GM19324 (cell line): ENCODE measurements around the gene MGAT4A.
"Not testable (repeated sequence)": the region's sequence is repeated elsewhere in the genome, so short reads cannot be mapped to it uniquely, and the experiment has no call there.

ENCODE experiments used
- ATAC-seq: cut with Tn5 transposase; IDR thresholded peaks from one replicate; pipeline ENCODE4 v1.9.1; 2021; ENCODE audit warnings: mild to moderate bottlenecking, moderate library complexity; ENCODE audit not compliant: unreplicated experiment, low FRiP score

The MGAT4A gene

DNA sequence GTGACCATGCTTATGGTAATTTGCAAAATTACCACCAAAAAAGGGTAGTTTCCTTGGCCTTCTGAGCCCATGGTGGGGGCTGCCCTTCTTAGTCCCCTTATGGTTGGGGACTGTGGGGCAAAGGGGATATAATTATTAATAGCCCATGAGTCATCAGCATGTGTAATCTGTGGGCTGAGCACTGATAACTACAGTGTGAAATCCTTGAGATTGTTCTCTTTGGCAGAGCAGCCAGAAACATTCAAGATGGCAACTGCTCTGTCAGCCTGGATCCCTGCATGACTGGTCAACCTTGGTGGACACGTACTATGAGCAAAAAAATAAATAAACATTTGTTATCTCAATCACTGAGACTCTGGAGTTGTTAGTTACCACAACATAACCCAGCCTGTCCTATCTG, 61.3 kb downstream of the MGAT4A start:
- ATAC-seq, result no peak

DNA sequence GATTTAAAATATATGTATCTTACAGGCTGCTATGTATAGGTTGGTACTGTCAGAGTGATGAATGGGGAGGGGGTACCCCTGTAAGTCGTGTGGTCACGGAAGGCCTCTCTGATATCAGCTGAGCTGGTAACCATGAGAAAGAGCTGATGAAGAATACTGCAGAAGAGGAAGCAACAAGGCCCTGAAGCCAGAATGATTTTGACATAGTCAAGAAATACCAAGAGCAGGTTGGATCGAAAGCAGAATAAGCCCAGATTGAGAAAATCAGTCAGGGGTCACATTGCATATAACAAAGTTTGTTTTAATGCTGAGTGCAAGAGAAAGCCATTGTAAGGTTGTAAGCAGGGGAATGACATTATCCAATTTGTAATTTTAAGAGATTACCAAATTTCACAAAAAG, 65.3 kb downstream of the MGAT4A start:
- ATAC-seq, result no peak

DNA sequence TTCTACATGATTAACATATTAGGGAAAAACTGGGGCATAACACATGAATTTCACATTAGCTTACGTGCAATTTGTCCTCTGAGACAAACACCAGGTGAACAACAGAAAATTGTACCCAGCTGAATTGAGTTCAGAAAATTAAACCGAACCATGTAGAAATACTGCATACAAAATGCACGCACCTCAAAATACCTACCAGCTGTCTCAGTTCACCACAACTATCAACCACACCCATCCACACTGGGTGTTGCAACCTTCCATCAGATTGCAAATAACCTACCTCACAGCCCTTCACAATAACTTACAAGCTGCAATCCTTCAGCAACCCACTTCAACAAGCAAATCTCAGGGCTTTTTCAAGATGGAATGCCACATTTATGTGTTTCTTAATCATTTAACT, 66.6 kb downstream of the MGAT4A start:
- ATAC-seq, result no peak

DNA sequence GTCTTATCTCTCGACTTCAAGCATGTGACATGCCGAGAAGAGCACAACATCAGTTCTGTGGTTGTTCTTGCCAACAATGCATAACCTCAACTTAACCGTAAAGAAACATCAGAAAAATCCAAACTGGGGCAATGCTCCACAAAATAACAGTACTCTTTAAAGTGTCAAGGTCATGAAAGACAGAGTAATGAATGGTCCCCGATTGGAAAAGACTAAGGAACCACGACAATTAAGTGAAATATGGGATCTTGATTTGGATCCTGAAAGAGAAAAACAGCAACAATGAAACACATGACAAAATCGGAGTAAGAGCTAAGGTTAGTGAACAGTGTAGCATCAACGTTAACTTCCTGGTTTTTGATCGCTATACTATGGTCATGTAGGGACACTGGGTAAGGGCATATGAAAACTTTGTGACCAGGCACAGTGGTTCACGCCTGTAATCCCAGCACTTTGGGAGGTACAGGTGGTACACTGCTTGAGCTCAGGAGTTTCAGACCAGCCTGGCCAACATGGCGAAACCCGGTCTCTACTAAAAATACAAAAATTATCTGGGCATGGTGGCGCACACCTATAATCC, 67.3 kb downstream of the MGAT4A start:
- no peak for ATAC-seq

DNA sequence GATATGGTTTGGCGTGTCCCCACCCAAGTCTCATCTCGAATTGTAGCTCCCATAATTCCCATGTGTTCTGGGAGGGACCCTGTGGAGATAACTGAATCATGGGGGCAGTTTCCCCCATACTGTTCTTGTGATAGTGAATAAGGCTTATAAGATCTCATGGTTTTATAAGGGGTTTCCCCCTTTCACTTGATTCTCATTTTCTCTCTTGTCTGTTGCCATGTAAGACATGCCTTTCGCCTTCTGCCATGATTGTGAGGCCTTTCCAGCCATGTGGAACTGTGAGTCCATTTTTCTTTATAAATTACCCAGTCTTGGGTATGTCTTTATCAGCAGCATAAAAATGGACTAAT, 71.5 kb downstream of the MGAT4A start:
- ATAC-seq, result not testable (repeated sequence)

DNA sequence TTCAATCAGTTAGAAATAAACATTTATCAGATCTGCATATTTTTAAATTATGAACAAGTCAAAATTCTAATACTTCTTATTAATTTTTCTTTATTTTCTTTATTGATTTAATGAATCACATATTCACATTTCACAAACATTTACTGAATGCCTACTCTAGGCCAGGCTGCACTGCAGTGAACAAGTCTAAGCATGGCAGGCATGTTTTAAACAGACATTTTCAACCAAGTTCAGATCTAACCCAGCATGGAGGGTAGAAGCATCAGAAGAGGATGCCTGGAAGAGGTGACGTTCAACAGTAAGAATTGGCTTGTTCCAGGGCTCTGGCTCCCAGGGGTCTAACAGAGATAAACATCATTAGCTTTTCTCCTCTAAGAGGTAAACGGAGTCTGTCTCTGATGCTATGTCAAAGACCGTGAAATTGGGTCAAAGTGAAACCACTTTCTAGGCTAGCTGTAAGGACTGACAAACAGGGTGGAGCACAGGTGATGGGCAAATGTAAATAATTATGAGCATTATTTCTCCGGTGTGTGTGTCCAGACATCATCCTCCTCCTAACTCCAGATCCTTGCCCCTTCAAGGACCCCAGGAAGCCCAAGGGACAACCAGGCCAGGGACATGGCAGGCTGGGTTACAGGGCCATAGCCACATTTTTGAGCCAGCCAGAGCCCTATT, 72.0 kb downstream of the MGAT4A start:
- ATAC-seq, result no peak

DNA sequence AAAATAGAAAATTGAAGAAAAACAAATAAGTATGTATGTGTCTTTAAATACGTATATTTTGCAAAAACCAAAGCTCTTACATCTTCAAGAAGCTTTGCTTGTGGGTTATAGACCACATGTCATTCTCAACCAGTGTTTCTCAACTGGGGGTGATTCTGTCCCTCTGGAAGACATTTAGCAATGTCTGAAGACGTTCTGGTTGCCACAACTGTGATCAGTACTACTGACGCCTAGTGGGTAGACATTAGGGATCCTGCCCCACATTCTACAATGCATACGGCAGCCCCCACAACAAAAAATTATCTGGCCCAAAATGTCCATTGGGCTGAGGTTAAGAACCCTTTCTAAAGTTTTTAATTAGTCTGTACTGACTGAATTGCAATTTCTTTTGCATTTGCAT, 74.1 kb downstream of the MGAT4A start:
- ATAC-seq, result no peak

DNA sequence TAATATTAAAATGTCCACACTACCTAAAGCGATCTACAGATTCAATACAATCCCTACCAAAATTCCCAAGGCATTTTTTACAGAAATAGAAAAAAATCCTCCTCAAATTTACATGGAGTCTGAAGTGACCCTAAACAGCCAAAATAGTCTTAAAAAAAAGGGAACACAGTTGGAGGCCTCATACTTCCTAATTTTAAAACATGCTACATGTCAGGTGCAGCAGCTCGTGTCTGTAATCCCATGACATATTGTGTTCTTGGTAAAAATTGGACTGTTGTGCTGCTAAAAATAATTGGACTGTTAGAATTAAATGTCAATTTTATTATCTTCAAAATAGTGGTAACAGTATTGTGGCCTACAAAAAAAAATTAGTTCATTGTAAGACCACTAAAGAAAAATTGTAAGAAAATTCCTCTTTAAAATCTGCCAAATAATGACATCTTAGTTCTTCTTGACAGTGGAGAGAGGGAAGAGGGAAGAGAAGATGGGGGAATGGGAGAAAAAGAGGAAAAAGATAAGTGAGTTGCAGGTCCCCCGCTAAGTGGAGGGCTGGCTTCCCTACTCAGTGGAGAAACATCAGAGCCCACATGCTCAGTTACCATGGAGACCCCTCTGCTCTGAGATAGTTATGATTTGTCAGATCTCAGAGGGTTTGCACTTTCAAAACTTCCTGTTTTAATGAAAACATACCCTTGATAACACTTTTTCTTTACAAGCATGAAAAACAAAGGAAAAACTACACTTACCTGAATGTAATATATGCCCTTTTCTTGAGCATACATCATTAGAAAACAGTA, 76.0 kb downstream of the MGAT4A start:
- no peak for ATAC-seq

DNA sequence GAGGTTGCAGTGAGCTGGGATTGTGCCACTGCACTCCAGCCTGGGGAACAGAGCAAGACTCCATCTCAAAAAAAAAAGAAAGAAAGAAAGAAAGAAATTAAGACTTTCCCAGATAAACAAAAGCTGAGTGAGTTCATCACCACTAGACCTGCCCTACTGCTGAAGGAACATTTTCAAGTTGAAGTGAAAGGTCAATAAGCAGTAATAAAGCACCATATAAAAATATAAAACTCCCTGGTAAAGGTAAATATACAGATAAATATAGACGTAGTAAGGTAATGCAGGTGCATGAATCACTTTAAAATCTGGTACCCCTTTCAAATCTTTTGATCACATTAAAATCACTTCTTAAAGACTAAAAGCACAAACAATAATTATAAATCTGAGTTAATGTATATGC, 79.9 kb downstream of the MGAT4A start:
- ATAC-seq, result no peak

DNA sequence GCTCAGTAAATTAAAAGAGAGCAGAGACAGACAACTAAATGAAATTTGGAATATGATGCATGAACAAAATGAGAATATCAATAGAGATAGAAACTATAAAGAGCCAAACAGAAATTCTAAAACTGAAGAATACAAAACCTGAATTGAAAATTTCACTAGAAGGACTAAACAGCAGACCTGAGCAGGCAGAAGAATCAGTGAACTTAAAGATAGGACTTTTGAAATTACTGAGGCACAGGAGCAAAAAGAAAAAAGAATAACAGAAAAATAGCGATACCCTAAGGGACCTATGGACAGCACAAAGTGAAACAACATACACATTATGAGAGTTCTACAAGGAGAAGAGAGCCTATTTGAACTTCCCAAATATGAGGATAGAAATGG, 80.9 kb downstream of the MGAT4A start:
- no peak for ATAC-seq

DNA sequence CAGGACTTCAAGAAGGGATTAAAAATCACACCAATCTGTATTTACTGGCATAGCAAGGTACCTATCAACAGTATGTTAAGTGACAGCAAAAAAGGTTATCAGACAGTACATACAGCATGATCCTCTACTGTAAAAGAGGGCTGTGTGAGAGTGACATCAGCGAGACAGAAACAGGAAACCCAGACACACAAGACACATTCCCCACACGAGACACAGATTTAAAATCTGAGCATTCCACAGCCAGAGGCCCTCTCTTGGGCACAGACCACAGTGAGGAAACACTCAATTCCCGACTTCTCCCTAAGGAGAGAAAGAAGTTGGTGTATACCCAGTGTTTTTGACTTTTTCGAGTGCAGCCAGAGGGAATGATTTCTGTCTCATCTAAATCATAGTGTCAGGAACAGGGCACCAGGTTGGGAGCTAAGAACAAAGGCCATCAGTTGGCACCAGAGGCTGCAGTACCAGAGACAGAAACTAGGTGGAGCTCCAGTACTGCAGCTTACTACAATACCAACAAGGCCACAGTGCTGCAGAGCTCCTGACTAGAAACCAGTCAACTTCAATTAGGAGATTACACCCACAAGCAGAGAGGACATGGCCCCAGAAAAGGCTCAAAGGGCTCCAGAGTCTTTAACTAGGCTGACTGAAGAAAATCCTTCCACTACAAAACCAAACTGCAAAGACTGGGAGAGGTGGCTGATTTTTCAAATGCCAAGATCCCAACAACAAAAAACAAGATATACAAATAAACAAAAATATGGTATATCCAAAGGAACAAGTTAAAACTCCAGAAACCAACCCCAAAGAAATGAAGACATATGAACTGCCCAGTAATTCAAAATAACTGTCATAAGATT, 81.6 kb downstream of the MGAT4A start:
- peak; percentile 77 for ATAC-seq

DNA sequence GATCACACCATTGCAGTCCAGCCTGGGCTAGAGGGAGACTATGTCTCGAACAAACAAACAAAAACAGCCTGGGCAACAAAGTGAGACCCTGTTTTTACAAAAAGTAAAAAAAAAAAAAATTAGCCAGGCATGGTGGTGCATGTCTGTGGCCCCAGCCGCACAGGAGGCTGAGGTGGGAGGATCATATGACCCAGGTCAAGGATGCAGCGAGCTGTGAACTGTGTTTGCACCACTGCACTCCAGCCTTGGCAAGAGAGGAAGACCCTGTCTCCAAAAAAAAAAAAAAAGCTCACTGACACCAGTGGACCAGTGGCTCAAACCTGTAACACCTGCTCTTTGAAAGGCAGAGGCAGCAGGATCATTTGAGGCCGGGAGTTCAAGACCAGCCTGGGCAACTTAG, 82.5 kb downstream of the MGAT4A start:
- no peak for ATAC-seq

DNA sequence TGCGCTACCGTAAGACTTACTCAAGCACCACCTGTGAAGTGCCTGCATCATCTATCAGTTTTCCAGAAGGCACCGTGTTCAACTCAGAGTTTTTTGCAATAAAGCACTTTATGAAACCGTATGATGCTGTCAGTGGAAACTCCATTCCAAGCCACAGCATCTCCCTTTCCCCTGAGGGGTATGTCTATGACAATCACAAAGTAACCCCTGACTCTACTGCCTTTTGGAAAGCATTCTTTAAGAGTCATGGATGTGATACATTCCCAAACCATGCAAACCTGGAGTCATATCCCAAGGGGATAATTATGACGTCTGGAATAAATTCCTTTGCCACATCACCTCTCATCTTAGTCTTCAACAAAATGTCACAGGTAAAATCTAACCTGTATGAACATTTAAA, 83.3 kb downstream of the MGAT4A start:
- ATAC-seq, result no peak

DNA sequence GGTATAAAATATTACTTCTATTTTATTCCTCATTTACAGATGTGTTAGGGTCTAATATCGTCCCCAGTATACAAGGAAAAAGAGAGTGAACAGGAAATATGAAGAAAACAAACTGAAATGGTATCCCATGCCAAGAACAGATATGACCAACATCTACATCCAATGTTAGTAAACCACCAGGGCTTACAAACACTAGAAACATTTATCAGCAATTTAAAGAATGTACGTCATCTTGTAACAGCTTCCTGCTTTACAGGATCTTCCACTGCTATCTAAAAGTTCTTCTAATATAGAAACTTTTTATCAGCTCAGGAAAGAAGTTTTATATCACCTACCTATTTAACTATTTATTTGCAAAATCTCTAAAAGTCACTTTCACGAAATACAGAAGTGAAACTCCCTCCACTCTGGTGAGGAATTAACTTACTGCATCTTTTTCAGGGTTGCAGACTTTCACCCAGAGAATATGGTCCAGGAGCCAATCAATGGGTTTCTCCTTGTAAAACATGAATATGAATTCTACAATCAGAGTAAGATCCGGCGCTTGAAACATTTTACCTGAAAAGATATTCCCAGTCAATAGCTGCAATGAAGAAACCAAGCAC, 87.3 kb downstream of the MGAT4A start:
- ATAC-seq, result no peak

DNA sequence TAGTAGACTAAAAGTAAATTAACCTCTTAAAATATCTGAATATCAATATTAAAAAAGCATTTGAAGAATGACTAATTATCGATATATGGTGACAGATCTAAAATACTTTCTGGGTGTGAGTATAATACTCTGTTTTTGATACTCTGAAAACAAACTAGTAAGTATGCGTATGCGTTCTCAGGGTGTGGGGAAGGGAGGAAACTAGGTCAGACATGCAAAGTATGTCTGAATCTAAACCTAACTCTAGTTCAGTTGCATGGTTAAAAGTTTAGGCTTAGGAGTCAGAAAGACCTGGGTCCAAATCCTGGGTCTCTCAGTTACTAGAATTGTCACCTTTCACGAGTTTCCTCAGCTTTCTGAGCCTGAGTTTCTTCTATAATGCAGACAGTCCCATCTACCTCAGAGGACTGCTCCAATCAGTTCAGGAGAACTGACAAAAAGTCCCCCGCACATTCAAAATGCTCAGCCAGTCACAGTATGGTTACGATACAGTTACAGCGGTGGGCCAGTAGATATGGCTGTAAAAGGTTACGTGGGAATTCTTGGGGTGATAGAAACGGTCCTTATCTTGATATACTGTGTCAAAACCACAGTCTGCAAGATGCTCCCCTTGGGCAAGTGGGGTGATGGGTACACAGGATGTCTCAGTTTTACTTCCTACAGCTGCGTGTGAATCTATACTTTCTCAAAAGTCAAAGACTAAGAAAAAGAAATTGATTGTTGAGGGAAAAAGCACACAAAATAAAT, 93.4 kb downstream of the MGAT4A start:
- peak; percentile 63 for ATAC-seq

DNA sequence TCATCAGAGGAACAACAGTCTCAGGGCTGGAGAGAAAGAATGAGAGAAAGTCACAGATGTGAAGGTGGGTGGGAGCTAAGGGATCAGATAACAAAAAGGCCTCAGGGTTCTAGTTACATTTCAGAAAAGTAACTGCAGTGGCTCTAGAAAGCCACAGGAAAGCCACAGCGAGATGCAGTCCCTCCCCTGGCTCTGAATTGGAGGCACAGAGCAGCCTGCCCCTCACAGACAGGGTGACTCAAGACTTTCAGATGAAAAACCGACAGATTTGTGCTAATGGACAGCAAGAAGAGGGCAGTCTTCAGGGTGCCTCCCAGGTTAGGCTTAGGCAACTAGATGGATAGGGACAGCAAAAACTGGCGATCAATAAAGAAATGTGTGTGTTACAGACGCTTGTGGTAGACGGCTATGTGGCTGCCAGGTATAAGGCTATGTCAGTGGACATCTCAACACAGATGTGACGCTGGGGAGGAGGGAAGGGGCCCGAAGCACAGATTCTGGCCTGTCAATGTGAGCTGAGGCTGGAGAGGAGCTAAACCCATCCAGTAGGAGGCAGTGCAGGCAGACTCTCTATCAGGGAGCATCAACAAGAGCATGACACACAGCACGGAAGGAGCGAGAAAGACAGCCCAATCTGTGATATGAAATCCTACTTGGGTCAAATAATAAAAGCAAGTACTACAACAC, 96.4 kb downstream of the MGAT4A start:
- ATAC-seq, result no peak

DNA sequence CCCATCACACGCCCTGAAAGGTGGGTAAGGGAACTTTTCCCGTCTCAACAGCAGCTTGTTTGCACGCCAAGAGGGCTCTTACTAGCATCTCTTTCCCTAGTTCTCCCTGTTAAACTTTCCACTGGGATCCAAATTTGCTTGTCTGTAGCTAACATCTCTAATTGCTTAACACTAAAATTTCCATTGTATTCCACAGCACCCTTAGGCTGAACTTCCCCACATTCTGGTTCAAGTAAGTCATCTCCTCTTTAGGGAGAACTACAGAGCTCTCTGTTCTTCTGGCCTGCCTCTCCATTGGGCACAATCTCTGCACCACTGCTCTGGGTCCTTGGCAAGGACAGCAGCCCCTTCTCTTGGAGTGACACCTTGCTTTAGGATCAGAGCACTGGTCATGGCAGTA, 98.6 kb downstream of the MGAT4A start:
- no peak for ATAC-seq

DNA sequence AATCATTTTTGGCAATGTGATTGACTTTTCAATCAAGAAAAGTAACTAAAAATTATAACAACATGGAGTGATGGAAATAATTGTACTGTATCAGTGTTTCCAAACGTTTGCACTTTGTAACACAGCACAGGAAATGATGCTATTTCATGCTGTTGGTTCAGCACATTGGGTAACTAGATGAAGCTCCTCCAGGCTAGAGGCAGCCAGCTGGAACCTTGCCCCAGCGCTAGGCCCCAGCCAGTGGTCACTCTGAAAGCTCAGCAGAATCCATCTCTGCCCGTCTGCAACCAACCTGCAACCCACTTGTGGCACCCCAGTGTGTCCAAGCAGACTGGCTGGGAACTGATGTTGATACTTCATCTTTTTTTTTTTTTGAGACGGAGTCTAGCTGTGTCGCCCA, 107.3 kb downstream of the MGAT4A start:
- no peak for ATAC-seq

DNA sequence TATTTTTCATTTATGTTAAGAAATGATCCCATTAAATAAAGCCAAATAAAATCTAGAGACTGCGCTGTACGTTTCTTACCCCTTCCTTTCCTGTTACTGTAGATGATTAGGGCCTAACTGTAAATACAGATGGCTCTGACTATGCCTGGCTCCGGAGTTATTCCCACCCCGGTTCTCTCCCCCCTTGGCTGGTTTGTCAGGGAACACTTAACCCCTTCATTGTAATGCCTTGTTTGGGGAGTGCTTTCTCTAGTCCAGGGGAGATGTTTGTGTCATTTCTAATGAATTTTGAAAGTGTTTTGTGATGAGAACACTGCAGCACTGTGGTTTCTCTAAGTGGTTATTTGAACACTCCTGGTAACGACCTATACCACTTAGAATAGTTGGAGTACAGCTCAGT, 113.8 kb downstream of the MGAT4A start:
- ATAC-seq, result no peak
